Gastroesophageal sphincter (tissue), 3 donors: ENCODE data around the gene OBSCN.

ENCODE experiments used
- EP300 ChIP-seq: sonication (generic); formaldehyde crosslinking; IDR thresholded peaks from one replicate; pipeline ENCODE4 v1.6.1; 2017; ENCODE audit warnings: antibody characterized with exemption, mild to moderate bottlenecking
- POLR2A ChIP-seq, 2 donors: fragments of 450-650 bp; IDR thresholded peaks; one replicate each; pipeline ENCODE4 v1.6.1; 2017; ENCODE audit warnings: antibody characterized with exemption in 2 of 2, mild to moderate bottlenecking in 2 of 2, moderate library complexity in 1 of 2
- TF ChIP-seq, protein P1 (sequence below), 4 experiments: fragments of 200-600 bp in 2 of 4; fragments of 450-650 bp in 2 of 4; sonication (generic) in 1 of 4; IDR thresholded peaks; one replicate each; pipeline ENCODE4 v1.5.1; 2017 to 2019; ENCODE audit warnings: antibody characterized with exemption in 4 of 4, mild to moderate bottlenecking in 2 of 4, moderate library complexity in 2 of 4

DNA sequence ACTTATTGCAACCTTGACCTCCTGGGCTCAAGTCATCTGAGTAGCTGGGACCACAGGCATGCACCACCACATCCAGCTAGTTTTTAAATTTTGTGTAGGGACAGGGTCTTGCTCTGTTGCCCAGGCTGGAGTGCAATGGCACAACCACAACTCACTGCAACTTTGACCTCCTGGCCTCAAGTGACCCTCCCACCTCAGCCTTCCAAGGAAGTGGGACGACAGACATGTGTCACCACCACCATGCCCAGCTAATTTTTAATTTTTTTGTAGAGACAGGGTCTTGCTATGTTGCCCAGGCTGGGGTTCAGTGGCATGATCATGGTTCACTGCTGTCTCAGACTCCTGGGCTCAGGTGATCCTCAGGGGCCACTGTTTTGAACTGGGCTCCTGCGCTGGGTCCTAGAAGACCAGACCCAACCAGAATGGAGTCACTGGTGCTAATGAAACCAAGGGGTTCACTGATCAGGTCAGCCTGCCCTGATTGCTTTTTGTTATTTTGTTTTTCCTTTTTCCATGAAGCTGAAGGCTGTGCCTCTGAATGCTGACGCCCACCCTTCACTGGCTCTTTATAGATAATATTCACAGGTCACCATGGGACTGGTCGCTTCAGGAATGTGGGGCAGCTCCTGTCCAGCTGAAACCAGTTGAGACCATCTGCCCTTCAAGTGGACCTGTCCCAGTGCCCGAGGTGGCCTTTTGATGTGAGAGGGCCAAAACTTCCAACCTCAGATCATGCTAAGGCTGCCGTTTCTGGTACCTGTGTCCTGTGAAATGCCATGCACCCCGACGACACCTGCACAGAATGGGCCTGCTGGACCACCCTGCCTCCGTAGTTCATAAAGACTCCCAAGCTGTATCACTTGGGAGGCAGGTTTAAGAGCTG lies 203.9 kb downstream of the OBSCN start:
- TF ChIP-seq POLR2A (IDR thresholded peaks at IDR 0.05) (no peak), EP300 (no peak)
- TF ChIP-seq, protein P1, sequence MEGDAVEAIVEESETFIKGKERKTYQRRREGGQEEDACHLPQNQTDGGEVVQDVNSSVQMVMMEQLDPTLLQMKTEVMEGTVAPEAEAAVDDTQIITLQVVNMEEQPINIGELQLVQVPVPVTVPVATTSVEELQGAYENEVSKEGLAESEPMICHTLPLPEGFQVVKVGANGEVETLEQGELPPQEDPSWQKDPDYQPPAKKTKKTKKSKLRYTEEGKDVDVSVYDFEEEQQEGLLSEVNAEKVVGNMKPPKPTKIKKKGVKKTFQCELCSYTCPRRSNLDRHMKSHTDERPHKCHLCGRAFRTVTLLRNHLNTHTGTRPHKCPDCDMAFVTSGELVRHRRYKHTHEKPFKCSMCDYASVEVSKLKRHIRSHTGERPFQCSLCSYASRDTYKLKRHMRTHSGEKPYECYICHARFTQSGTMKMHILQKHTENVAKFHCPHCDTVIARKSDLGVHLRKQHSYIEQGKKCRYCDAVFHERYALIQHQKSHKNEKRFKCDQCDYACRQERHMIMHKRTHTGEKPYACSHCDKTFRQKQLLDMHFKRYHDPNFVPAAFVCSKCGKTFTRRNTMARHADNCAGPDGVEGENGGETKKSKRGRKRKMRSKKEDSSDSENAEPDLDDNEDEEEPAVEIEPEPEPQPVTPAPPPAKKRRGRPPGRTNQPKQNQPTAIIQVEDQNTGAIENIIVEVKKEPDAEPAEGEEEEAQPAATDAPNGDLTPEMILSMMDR (IDR thresholded peaks at IDR 0.05), result no peak
